DOHH2 (cell line): ENCODE data around the gene EIF4B.
"Not testable (repeated sequence)": the region's sequence is repeated elsewhere in the genome, so short reads cannot be mapped to it uniquely, and the experiment has no call there.

ENCODE experiments used
- H3F3A ChIP-seq: fragments of 200-600 bp; sonication (generic), shearing (Covaris generic); 2 replicates; pipeline ENCODE4 v1.6.0; 2016; ENCODE audit warnings: antibody characterized with exemption, mild to moderate bottlenecking; ENCODE audit not compliant: control insufficient read depth, insufficient read depth
- H3K27ac ChIP-seq: fragments of 200-600 bp; sonication (generic); 2 replicates; pipeline ENCODE4 v1.5.1; 2014; ENCODE audit warnings: low read depth, mild to moderate bottlenecking, low read length, moderate library complexity
- H3K27me3 ChIP-seq: fragments of 200-600 bp; sonication (generic); 2 replicates; pipeline ENCODE4 v1.6.1; 2014; ENCODE audit warnings: mild to moderate bottlenecking, low read length, mixed read lengths; ENCODE audit not compliant: control insufficient read depth
- H3K36me3 ChIP-seq: fragments of 200-600 bp; sonication (generic); 2 replicates; pipeline ENCODE4 v1.6.1; 2014; ENCODE audit warnings: mild to moderate bottlenecking, low read length, moderate library complexity, mixed read lengths; ENCODE audit not compliant: control insufficient read depth
- H3K4me1 ChIP-seq: fragments of 200-600 bp; sonication (generic); 2 replicates; pipeline ENCODE4 v1.6.1; 2014; ENCODE audit warnings: mild to moderate bottlenecking, low read length, mixed read lengths; ENCODE audit not compliant: control insufficient read depth
- H3K4me2 ChIP-seq: fragments of 200-600 bp; sonication (generic); 2 replicates; pipeline ENCODE4 v1.6.0; 2014; ENCODE audit warnings: mild to moderate bottlenecking, low read length, moderate library complexity
- H3K4me3 ChIP-seq: fragments of 200-600 bp; sonication (generic); 2 replicates; pipeline ENCODE4 v1.5.1; 2014; ENCODE audit warnings: mild to moderate bottlenecking, low read length, mixed read lengths
- H3K79me2 ChIP-seq: fragments of 200-600 bp; sonication (generic); 2 replicates; pipeline ENCODE4 v1.6.1; 2014; ENCODE audit warnings: mild to moderate bottlenecking, low read length, mixed read lengths; ENCODE audit not compliant: control insufficient read depth
- H3K9me2 ChIP-seq: fragments of 200-600 bp; sonication (generic); replicated peaks from 2 replicates; pipeline ENCODE4 v1.6.1; 2014; ENCODE audit warnings: mild to moderate bottlenecking, low read length, mixed read lengths; ENCODE audit not compliant: control insufficient read depth
- H3K9me3 ChIP-seq: fragments of 200-600 bp; sonication (generic); 2 replicates; pipeline ENCODE4 v1.6.1; 2014; ENCODE audit warnings: antibody characterized with exemption, low read length, mixed read lengths; ENCODE audit not compliant: control insufficient read depth, insufficient read depth
- H4K20me1 ChIP-seq: fragments of 200-600 bp; sonication (generic); 2 replicates; pipeline ENCODE4 v1.6.0; 2014; ENCODE audit warnings: low read depth, mild to moderate bottlenecking, antibody characterized with exemption, low read length, moderate library complexity; ENCODE audit not compliant: control insufficient read depth, insufficient read depth
- CTCF ChIP-seq: fragments of 200-600 bp; sonication (generic); IDR thresholded peaks from one replicate; pipeline ENCODE4 v1.5.1; 2014; ENCODE audit warnings: antibody characterized with exemption, mild to moderate bottlenecking, low read depth, low read length; ENCODE audit not compliant: poor library complexity, severe bottlenecking
- EZH2phosphoT487 ChIP-seq: fragments of 200-600 bp; sonication (generic); IDR thresholded peaks from 2 replicates; pipeline ENCODE4 v1.6.1; 2017; ENCODE audit warnings: borderline replicate concordance, mild to moderate bottlenecking, antibody characterized with exemption, low read length, moderate library complexity, mixed read lengths

Gene EIF4B

DNA sequence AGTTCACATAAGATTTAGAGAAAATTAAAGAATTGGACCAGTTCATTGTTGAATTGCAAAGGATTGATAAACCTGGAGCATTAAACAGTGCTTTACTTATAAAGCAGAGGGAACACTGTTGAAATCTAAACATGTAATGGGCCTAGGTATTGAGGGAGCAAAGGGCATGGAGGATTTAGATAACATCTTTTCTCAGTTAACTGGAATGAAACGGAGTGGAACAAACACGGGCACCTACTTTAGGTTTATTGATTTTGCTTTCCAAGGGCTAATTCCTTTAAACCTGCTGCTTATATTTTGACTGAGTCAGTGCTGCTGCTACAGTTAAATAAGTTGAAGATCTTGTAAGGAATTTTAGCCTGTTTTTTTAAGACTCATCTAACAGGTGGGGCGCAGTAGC, 5.6 kb downstream of the EIF4B start:
- Histone ChIP-seq H3K27me3 (no peaks in the 10 kb centered on the region), H3K36me3 (peaks cover 94% of the 10 kb centered on the region), H3K79me2 (peaks cover 100% of the 10 kb centered on the region), H3K9me3 (no peaks in the 10 kb centered on the region), H3K27ac (no peak overlapping the region), H4K20me1 (peaks cover 8% of the 10 kb centered on the region), H3K4me2 (peak overlapping the region; percentile 6; the same call in 1 of the 2 replicates), H3K9me2 (no peaks in the 10 kb centered on the region), H3F3A (peaks cover 15% of the 10 kb centered on the region), H3K4me3 (no peak overlapping the region), H3K4me1 (peaks cover 39% of the 10 kb centered on the region)
- TF ChIP-seq CTCF (no peak), EZH2phosphoT487 (no peak)

GRCh38 chr12:53012928-53013327, 6.7 kb downstream of the EIF4B start:
- Histone ChIP-seq H3K27ac (no peak overlapping the region), H3K9me3 (no peaks in the 10 kb centered on the region), H3K4me2 (no peak overlapping the region), H3K9me2 (no peaks in the 10 kb centered on the region), H3K4me3 (no peak overlapping the region), H3K4me1 (peaks cover 33% of the 10 kb centered on the region), H3K79me2 (peaks cover 100% of the 10 kb centered on the region), H4K20me1 (peaks cover 8% of the 10 kb centered on the region), H3K27me3 (no peaks in the 10 kb centered on the region), H3K36me3 (peaks cover 95% of the 10 kb centered on the region), H3F3A (peaks cover 15% of the 10 kb centered on the region)
- TF ChIP-seq CTCF (no peak), EZH2phosphoT487 (no peak)

GRCh38 chr12:53014709-53015108, 8.5 kb downstream of the EIF4B start:
- peaks cover 14% of the 10 kb centered on the region for H4K20me1 ChIP-seq
- H3K27ac ChIP-seq = no peak overlapping the region
- no peak overlapping the region for H3K4me3 ChIP-seq
- peaks cover 91% of the 10 kb centered on the region for H3K79me2 ChIP-seq
- peaks cover 14% of the 10 kb centered on the region for H3F3A ChIP-seq
- peaks cover 15% of the 10 kb centered on the region for H3K4me1 ChIP-seq
- H3K36me3 ChIP-seq = peaks cover 92% of the 10 kb centered on the region
- H3K9me2 ChIP-seq = no peaks in the 10 kb centered on the region
- no peaks in the 10 kb centered on the region for H3K9me3 ChIP-seq
- TF ChIP-seq CTCF (no peak), EZH2phosphoT487 (no peak)
- no peaks in the 10 kb centered on the region for H3K27me3 ChIP-seq
- H3K4me2 ChIP-seq = no peak overlapping the region

- Histone ChIP-seq H3K4me1 (no peaks in the 10 kb centered on the region), H3K4me2 (no peak overlapping the region), H3F3A (peaks cover 18% of the 10 kb centered on the region), H3K27me3 (no peaks in the 10 kb centered on the region), H3K36me3 (peaks cover 88% of the 10 kb centered on the region), H4K20me1 (peaks cover 13% of the 10 kb centered on the region; the same call in 1 of the 2 replicates), H3K9me3 (no peaks in the 10 kb centered on the region), H3K27ac (no peak overlapping the region), H3K4me3 (no peak overlapping the region), H3K79me2 (peaks cover 44% of the 10 kb centered on the region), H3K9me2 (no peaks in the 10 kb centered on the region)
- no peak for TF ChIP-seq CTCF
- TF ChIP-seq EZH2phosphoT487 = no peak
Measured at GRCh38 chr12:53025250-53025649, 19.0 kb downstream of the EIF4B start.

DNA sequence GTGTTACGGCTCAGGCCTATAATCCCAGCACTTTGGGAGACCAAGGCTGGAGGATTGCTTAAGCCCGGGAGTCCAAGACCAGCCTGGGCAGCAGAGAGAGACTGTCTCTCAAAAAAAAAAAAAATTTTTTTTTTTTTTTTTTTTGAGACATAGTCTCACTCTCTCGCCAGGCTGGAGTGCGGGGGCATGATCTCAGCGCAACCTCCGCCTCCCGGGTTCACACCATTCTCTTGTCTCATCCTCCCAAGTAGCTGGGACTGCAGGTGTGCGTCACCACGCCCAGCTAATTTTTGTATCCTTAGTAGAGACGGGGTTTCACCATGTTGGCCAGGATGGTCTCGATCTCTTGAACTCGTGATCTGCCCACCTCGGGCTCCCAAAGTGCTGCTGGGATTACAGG, 20.8 kb downstream of the EIF4B start:
- H3K36me3 ChIP-seq = peaks cover 87% of the 10 kb centered on the region
- H3K4me1 ChIP-seq, H3K9me3 ChIP-seq, H3K9me2 ChIP-seq, H4K20me1 ChIP-seq, H3K27me3 ChIP-seq, H3K4me3 ChIP-seq, H3K27ac ChIP-seq, H3K4me2 ChIP-seq: not testable (repeated sequence)
- peaks cover 41% of the 10 kb centered on the region for H3K79me2 ChIP-seq
- H3F3A ChIP-seq = peaks cover 24% of the 10 kb centered on the region
